Stimulated activated CD4-positive, alpha-beta T cell treated with anti-CD3 and anti-CD28 coated beads, TNF-alpha, amount 100 ng/mL, for 4 hours (primary cell): ENCODE measurements around the gene ABCC5.
"Not testable (repeated sequence)": the region's sequence is repeated elsewhere in the genome, so short reads cannot be mapped to it uniquely, and the experiment has no call there.

Experiments used
- DNase-seq, 3 experiments: peaks; one replicate each; pipeline ENCODE4 v3.0.0-alpha.2; 2020; ENCODE audit warnings: low read depth in 3 of 3

The ABCC5 gene

DNA sequence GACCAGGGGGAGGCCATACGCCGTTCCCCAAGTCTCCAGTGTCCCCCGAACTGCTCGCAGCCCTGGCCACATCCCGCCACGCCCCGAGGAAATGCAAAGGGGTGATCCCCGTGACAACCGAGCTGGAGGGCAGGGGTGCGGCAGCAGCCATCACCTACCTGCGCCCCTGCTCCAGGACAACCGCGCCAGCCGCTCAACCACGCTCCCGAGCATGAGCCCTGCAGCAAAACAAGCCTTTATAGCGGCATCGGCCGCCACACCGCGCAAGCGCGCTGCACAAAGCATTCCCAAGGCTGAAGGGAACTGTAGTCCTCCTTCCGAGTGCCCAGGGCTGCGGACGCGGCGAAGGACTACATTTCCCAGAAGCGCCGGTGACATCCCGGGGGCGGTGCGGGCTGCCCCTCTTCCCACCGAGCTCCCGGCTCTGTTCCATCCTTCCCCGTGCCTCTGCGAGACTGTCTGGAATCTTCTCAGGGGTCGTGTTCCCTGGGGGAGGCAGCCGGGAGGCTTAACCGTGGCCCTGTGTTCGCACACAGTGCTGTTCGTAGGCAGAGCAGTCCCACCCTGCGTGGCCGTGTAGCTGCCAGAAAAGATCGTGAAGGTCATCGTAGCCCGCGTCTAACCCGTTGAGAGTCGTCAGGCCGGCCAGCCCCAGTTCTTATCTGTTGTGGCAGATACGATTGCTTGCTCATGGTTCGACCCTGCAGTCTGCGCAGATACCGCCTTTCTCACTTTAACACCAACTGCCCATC is at the start of gene ABCC5:
Gene ABCC5 (minus strand): TSS at position 213 of the 752 bp plus-strand sequence. CDS start 3,492 bp downstream, outside the sequence.
- peak; percentile 68 to 71 (median 69) for DNase-seq

DNA sequence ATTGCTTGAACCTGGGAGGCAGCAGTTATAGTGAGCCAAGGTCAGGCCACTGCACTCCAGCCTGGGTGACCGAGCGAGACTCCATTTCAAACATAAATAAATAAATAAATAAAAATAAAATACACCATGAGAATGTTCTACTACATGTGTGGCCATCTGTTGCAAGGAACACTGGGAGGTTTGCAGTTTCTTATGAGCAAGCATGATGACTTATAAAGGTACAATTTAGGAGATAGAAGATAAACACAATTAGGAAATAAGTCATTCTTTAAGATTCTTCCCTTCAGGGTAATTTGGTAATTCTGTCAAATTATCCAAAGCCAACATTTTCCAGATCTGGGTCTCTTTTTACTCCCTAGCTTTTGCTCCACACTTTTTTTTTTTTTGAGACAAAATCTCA is 48.5 kb upstream of the ABCC5 start:
- no peak for DNase-seq

DNA sequence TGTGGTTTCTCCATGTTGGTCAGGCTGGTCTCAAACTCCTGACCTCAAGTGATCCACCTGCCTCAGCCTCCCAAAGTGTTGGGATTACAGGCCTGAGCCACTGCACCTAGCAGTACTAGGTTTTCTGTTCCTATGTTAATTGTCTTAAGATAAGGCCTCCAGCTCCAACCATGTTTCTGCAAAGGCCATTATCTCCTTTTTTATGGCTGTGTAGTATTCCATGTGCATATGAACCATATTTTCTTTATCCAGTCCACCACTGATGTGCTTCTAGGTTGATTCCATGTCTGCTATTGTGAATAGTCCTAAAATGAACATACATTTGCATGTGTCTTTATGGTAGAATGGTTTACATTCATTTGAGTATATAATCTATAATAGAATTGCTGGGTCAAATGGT is 45.0 kb upstream of the ABCC5 start:
- DNase-seq, result no peak

- DNase-seq, result no peak
These were observed 41.7 kb upstream of the ABCC5 start for GRCh38 chr3:184059424-184059823.

GRCh38 chr3:184058029-184058428 is 40.3 kb upstream of the ABCC5 start:
- DNase-seq, result no peak

DNA sequence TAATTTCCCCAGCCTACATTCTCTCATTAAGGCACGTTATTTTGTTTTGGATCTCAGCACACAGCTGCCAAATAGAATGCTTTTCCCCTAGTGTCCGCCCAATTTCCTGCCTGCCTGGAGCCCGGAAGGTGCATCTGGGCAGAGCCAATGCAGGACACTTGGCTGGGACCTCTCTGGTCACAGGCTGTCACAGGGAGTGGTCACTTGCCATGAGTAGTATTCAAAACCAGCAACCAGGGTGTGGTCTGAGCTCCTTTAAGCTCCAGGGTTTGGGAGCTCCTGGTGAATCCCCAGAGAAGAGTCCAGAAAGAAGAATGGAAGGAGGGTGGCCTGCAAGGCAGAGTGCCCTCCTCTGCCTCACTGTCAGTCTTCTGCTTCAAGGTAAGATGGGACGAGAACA is 35.1 kb upstream of the ABCC5 start, which contains the start of gene HTR3C:
Gene HTR3C (plus strand): TSS at position 281 of the 400 bp plus-strand sequence. CDS start 34 bp downstream, at position 315.
- no peak for DNase-seq

DNA sequence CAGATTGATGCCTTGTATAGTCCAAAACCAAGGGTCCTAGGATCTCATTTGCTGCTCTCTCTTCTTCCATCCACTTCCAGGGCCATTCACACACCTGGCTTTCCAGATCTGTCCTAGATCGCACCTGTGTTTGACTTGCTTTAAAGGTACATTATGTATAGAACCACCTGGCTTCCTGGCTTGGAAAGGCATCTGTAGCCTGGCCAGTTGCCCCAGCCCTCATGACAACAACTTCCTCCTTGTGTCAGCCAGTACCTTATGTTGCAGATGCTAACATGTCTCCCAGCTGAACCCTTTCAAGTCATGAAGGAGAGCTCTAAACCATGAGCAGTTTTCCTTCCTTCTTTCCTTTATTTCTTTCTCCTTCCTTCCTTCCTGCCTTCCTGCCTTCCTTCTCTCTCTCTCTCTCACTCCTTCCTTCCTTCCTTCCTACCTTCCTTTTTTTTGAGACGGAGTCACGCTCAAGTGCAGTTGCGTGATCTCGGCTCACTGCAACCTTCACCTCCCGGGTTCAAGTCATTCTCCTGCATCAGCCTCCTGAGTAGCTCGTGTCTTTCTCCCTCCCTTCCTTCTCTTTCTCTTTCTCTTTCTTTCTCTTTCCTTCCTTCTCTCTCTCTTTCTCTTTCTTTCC is 32.6 kb upstream of the ABCC5 start:
- DNase-seq, result no peak

- no peak for DNase-seq
These were observed 28.3 kb upstream of the ABCC5 start for GRCh38 chr3:184045995-184046394.

DNA sequence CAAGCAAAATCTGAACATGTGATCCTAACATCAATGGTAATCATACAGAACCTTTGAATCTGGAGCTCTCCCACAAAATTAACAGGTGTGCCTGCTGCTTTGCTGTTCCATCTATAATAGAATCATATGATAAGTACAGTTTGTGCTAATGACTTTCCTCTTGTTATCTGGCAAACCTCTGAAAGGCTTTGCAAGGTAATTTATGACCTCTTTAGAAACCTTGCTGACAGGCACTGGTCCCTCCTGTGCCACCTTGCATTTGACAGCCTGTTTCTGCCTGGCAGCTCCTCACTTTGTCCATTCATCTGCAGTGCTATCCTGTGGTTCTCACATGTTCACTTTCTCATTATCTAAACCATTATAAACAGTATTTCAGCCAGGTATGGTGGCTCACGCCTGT is 24.9 kb upstream of the ABCC5 start:
- no peak for DNase-seq

DNA sequence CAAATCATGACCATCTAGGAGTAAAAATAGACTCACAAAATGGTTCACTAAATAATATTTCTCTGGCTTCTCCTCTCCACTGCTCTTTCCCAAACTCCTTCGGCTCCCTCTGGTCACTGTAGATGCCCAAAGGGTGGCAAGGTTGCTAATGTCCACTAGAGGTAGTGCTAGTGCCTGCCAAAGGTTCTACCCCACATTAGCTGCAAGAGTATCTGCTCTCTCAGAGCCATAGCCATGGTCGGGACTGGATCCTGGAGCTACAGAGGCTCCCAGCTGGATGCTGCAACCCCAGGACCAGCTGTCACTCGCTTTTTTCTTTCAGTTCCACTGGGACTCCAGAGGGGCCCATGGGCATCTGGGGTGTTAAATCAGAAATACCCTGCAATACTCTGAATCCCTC is 22.3 kb upstream of the ABCC5 start:
- DNase-seq, result no peak

DNA sequence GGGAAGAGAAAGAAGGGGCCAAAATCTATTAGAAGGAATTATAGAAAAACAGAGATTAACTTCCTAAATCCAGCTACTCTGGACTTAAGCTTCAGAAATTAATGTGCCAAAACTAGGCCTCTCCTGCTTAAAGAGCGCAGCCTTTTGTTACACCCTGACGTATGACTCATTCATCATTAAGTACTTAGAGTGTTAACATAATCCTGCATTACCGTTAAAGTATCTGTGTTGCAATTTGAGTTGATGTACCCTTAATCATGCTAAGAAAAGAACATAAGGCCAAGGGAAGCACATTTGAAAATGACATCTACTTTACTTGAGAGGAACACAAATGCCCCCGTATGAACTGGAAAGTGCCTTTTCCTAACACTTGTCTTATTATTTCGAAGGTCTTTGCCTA is 21.7 kb upstream of the ABCC5 start:
- no peak for DNase-seq

GRCh38 chr3:184038307-184038706 is 20.6 kb upstream of the ABCC5 start:
- not testable (repeated sequence) for DNase-seq

- no peak for DNase-seq
These were observed 20.1 kb upstream of the ABCC5 start for GRCh38 chr3:184037816-184038215.

DNA sequence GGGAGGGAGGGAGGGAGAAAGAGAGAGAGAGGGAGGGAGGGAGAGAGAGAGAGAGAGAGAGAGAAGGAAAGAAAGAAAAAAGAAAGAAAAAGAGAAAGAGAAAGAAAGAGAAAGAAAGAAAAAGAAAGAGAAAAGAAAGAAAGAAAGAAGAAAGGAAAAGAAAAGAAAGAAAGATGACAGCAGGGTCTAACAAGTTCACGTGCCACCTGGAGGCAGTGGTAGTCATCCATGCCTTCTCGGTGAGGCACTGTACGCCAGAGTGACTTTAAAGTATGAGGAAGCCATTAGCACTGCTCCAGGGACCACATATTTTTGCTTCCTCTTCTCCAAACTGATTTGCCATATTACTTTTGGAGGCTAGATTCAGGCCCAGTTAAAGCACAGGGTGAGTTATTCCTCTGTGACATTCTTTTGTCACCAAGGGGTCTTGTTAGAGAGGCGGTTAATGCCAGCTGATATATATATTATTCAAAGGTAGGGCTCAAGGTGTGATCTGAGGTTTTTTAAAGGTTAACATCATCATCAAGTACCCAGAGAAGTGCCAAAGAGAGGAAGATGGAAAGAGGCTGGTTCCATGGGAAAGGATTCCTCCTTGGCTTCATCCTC is 13.6 kb upstream of the ABCC5 start, which contains the start of gene HTR3D:
Gene HTR3D (plus strand): TSS at position 556 of the 606 bp plus-strand sequence. CDS start 0 bp downstream, at position 556.
- DNase-seq, result no peak

DNA sequence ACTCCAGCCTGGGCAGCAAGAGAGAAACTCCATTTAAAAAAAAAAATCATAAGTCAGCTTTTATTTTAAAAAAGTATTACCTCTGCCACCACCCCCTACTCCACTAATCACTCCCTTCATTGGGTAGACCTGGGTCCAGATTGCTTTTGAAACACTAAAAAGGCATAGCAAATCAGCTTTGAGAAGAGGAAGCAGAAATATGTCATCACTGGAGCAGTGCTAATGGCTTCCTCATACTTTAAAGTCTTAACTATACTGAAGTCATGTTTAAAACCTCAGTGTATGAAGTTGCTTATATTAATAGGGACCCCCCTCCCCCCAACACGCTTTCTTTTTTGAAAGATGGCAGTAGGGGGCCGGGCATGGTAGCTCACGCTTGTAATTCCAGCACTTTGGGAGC is 12.9 kb upstream of the ABCC5 start:
- DNase-seq, result no peak

GRCh38 chr3:184029443-184029842 is 11.8 kb upstream of the ABCC5 start:
- no peak for DNase-seq

GRCh38 chr3:184028275-184028890 is 10.7 kb upstream of the ABCC5 start:
- DNase-seq, result not testable (repeated sequence)

DNA sequence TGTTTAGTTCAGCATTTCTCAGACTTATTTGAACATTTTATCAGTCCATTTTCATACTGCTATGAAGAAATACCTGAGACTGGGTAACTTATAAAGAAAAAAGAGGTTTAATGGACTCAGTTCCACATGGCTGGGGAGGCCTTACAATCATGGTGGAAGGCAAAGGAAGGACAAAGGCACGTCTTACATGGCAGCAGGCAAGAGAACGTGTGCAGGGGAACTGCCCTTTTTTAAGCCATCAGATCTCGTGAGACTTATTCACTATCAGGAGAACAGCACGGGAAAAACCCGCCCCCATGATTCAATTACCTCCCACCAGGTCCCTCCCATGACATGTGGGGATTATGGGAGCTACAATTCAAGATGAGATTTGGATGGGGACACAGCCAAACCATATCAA is 7.6 kb upstream of the ABCC5 start:
- DNase-seq, result not testable (repeated sequence)

GRCh38 chr3:184022323-184022722 is 4.6 kb upstream of the ABCC5 start:
- DNase-seq, result no peak

DNA sequence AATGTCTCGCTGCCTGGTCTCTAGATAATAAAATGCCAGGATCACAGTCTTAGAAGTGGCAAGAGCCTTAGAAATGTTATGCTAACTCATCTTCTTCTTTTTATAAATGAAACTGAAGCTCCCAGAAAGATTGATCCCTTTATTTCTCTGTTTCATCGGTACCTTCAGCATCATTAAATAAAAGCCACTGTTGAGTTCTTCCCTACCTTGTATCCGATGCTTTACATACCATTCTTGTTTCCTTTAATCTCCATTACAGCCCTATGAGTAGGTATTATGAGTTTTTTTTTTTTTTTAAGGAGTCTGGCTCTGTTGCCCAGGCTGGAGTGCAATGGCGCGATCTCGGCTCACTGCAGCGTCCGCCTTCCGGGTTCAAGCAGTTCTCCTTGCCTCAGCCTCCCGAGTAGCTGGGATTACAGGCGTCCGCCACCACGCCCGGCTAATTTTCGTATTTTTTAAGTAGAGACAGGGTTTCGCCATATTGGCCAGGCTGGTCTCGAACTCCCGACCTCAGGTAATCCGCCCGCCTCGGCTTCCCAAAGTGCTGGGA is 815 bp upstream of the ABCC5 start:
- DNase-seq, result no peak

DNA sequence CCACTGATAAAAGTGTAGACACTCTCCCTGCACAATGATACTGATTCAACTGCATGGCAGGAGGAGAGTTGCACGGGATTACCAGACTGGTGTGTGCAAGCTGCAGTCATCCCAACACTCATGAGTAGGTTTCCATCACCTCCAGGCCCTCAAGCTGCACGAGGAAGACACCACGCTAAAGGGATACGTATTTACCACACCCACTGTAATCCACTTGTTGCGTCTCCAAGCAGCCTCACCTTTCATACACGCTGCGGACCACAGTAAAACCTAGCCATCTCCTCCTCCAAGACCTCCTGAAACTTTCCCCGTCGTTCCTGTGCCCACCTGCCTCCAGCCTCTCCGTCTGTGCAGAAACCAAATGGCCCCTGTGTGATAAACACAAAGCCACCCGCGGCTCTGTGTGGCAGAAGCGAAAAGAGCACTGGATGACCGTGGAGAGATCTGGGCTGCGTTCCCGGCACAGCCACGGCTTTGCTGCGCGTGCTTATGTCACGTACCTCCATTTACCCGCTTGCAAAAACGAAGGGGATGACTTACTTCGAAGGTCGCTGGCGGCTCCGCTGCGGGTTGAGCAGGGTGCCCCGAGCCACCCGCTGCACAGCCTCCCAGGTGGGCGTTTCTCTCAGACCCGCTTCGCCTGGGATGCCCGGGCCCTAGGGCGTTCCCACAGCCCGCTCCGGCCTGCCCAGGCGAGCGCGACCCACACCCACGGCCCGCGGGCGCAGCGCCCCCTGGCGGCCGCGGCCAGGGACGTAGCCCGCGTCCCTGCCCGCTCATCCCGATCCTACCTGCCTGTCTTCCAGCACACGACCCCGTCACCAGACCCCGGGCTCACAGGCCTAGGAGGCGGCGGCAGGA is 643 bp downstream of the ABCC5 start:
- DNase-seq, result peak in 2 of 3 experiments; percentile 19 to 47
